ENCODE data around the gene CACNB4. TPM values are rescaled to one million over a fixed set of nuclear protein-coding genes. Genes with fewer than 3 reads are reported as not detected.

The CACNB4 gene
- total RNA-seq, 4 donors from 2014 or later, result 1.5 to 5.4 (median 2.4) TPM

DNA sequence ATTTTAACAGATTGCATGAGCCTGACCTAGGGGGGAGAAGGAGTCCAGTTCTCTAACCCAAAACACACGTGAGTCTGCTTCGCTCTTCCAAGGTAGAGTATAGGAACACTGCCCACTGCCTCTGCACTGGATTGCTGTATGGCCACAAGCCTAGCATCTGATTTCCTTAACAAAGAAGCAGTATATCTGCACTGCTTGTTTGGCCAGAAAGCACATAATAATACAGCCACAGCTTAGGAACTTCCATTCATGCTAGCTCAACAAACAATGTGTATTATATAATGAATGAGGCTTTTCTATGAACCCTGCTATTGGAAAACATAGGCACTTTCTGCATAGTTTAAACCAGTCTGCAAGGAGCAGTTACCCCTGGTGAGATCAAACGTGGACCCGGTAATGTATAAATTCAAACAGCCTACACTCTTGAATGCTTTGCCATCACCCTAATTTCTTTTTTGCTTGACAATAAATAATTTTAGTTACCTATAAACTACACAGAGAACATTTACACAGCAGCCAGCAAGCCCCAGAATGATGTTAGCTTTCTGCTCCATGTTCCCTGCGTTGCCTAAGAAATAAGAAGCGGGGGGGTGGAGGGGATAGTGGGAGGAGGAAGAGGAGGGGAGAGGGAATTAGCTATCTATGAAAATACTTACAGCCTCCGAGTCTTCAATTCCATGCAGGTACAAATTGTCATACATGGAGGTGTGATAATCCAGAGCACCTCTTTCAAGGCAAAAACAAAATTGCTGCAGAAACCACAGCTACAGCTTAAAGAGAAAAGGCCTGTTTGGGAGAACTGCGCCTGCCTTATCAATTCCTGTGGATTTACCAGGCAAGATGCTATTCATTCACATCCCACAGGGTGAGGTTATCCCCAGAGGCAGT lies 125.6 kb downstream of the CACNB4 start:
- DNase-seq (ENCODE audit: low spot score) (no peak), ATAC-seq (ENCODE audit: low FRiP score) (no peak)
- TF ChIP-seq, protein P1, sequence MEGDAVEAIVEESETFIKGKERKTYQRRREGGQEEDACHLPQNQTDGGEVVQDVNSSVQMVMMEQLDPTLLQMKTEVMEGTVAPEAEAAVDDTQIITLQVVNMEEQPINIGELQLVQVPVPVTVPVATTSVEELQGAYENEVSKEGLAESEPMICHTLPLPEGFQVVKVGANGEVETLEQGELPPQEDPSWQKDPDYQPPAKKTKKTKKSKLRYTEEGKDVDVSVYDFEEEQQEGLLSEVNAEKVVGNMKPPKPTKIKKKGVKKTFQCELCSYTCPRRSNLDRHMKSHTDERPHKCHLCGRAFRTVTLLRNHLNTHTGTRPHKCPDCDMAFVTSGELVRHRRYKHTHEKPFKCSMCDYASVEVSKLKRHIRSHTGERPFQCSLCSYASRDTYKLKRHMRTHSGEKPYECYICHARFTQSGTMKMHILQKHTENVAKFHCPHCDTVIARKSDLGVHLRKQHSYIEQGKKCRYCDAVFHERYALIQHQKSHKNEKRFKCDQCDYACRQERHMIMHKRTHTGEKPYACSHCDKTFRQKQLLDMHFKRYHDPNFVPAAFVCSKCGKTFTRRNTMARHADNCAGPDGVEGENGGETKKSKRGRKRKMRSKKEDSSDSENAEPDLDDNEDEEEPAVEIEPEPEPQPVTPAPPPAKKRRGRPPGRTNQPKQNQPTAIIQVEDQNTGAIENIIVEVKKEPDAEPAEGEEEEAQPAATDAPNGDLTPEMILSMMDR (IDR thresholded peaks at IDR 0.05), result no peak

DNA sequence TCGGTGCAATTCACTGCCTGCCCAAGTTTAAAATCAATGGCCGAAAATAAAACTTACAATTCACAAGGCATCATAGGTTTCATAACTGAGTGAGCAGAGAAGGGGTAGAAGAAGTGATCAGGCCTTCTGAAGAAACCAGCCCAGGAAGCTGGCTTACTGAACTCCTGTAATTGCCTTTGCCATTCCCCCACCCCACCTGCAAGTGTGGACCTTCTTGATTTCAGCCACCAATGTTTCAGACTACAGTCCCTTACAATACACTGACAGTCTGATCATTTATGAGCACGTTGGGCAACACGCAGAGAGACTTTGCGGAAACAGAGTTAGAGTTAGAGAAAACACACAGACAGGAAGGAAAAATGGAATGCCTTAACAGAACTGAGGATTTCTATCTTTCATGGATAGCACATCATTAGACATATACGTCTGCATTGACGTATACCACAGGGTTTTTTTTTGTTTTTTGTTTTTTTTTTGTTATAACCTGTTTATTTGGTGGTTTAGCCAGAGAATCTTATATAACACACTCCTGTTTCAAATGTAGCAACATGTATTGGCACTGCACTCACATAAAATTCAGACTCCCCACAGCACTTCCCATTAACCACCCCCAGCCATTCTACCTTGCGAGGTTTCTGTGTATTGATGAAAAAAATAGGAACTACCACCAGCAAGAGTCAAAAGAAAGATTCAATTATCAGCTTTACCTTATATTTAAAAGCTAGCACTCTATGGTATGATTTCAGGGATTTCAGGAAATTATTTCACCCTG lies 126.4 kb downstream of the CACNB4 start:
- TF ChIP-seq, protein P1 (IDR thresholded peaks at IDR 0.05), result no peak
- ATAC-seq (ENCODE audit: low FRiP score), result no peak
- DNase-seq (ENCODE audit: low spot score), result no peak

DNA sequence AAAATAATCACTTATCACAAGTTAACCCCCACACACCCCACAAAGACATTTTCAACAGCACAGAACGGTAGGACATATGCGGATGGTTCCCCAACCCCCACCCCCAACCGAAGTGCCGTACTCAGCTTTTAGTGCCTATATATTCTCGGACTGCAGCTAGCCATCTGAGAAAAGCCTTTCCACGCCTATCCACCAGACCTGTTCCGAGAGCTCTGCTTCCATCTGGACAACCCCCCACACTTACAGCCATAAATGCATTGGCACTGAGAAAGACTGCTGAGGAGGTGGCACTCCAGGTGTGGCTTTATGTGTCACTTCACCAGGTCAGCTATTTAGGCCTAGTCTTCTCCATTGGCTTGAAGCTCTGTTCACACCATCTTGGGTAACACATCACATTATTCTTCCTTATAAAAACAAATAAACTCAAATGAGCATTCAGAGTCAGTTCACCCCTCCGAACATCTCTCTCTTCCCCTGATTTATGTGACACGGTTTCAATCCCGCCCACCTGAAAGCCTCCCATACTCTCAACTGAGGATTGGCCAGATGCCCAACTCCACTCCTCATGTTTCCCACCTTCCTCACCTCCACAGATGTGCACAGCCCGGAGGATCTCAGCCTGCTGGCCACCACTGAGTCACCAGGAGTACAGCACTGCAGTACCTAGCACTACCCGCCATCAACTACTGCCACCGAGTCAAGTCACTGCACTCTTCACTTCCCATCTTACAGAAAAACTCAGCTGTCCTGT lies 127.4 kb downstream of the CACNB4 start:
- DNase-seq (ENCODE audit: low spot score), result no peak
- TF ChIP-seq, protein P1 (IDR thresholded peaks at IDR 0.05), result no peak
- ATAC-seq (ENCODE audit: low FRiP score), result no peak

DNA sequence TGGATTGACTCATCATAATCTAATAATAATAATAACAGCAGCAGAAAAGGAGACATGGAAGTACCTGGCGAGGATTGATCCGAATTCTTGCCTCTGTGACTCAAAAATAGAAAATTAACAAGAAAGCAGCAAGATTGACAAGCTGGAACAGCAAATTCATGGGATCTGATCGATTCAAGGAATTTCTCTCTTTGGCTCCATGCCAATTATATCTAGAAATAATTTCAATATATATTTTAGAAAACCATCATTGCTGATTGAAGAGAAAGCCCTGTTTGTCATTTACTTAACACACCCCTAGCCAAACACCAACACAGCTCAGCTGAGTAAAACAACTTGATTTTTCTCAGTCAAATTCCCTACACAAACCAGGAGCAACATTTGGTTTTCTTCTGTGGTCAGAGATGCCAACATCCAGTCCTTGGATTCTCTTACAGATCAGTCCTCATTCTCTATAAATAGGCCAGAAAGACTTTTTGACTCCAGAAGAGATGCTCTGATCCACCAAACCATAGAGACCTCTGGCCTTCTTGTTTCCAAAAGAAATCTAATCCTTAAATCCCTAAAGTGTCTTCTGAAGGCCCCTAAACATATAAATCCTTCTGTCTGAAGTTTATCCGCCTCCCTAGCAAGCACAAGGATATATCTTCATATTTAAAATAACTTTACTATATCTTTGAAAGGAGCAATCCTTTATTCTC lies 129.9 kb downstream of the CACNB4 start:
- TF ChIP-seq, protein P1 (IDR thresholded peaks at IDR 0.05), result no peak
- ATAC-seq (ENCODE audit: low FRiP score) (no peak), DNase-seq (ENCODE audit: low spot score) (no peak)

DNA sequence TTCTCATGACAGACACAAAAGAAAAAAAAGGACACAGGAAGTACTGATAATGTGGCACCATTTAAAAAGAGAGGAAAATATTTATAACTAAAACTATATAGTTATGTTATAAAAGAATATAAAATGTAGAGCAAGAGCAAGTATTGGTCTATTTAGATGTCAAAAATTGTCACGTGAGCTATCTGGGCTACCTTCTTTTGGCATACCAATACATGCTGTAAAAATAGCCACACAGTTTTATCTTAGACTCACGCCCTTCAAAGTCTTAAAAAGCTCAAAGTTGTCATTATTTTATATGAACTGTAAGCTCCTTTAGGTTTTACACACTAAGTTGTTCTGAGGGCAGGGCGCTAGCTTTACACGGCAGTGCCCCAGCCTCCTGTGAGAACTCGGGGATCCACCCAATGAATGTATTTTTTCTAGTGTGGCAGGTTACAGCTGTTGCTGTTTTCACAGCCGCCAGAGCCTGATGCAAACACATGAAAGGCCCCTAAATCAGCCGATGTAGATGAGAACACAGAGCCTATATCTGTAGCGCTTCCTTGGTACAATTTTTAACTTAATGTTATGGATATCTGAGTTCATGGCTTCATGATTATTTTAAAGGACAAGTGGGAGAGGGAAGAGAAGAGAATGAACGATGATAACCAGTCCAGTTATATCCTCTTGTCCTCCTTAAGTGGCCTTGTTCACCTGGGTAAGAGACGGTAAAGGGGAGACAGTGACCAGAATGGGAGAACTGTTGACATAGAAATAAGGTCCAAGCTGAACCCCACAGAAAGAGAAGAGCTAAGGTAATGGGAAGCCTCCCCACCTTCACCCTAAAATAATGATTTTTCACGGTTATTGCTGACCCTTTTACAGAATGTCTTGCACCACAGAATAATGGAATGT lies 130.8 kb downstream of the CACNB4 start:
- DNase-seq (ENCODE audit: low spot score), result no peak
- TF ChIP-seq, protein P1 (IDR thresholded peaks at IDR 0.05), result no peak
- ATAC-seq (ENCODE audit: low FRiP score), result no peak
